Lower leg skin (tissue), 3 donors: Measurements from ENCODE around the gene OMP.

Source experiments
- CTCF ChIP-seq, 3 donors: fragments of 450-650 bp; IDR thresholded peaks; one replicate each; pipeline ENCODE4 v1.5.1; 2016; ENCODE audit warnings: antibody characterized with exemption in 3 of 3, mild to moderate bottlenecking in 3 of 3, moderate library complexity in 2 of 3
- POLR2A ChIP-seq, 2 donors: fragments of 450-650 bp; IDR thresholded peaks; one replicate each; pipeline ENCODE4 v1.6.1; 2016 to 2017; ENCODE audit warnings: antibody characterized with exemption in 2 of 2, mild to moderate bottlenecking in 1 of 2, moderate library complexity in 1 of 2

- no peak for TF ChIP-seq POLR2A (IDR thresholded peaks at IDR 0.05)
- no peak for TF ChIP-seq CTCF (IDR thresholded peaks at IDR 0.05)
Observed at GRCh38 chr11:77063407-77063806, 39.2 kb upstream of the OMP start.
